Stimulated activated CD4-positive, alpha-beta T cell treated with anti-CD3 and anti-CD28 coated beads, Interleukin-12 subunit alpha, Interleukin-12 subunit beta, amount 100 ng/mL, for 48 hours (primary cell): Measurements from ENCODE around the gene FRMPD1.
"Not testable (repeated sequence)": the region's sequence is repeated elsewhere in the genome, so short reads cannot be mapped to it uniquely, and the experiment has no call there.

Source experiments
- DNase-seq, 3 donors: peaks; one replicate each; pipeline ENCODE4 v3.0.0-alpha.2; 2020; ENCODE audit warnings: low read depth in 2 of 3, low spot score in 1 of 3

The FRMPD1 gene

DNA sequence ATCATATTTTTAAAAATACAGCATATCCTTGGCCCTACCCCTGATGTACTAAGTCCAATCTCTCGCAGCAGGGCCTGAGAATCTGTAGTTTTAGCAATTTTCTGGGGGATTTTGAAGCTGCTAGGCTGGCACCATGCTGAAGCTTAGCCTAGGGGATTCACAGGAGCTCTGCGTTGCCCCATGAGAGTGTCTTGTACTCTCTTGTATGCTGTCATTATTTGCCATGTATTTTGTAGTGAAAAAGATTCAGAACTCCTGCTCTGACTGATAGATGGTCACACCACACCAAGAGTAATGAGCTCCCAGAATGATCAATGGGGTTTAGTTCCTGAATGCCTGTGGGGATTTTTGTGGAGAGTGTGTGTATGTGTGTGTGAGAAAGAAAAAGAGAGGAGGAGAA, 82.2 kb downstream of the FRMPD1 start:
- no peak for DNase-seq

DNA sequence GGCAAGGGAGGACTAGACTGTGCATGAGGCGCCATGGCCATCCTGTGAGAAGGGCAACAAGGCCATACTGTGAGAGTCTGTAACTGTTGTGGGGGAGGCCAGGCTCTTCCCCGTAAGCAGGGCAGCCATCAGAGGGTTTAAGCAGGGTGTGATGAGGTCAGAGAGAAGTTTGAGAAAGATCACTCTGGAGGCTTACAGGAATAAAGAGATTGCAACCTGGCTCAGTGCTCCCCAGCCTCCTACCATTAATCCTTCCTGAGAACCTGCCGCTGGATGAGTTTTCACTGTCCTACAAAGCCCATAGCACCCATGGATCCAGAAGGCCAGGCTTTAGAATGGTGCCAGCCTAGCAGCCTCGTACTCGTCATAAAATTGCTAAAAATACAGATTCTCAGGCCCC, 88.5 kb downstream of the FRMPD1 start:
- DNase-seq, result no peak

DNA sequence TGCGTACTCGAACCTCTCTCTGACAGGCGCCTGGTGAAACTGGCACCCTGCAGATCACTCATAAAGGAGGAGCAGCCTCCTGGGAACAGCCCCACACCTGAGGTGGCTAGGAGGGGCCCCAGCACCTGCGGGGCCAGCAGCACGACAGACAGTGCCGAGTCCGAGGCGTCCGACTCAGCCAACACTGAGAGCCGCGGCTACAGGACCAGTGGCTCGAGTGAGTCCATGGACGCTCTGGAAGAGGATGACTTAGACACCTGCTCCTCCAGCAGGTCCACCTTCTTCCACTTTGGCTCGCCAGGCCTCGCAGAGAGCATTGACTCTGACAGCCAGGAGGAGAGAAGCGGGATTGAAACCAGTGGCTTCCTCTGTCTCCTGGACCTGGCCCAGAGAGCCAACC, 89.4 kb downstream of the FRMPD1 start:
- no peak for DNase-seq

DNA sequence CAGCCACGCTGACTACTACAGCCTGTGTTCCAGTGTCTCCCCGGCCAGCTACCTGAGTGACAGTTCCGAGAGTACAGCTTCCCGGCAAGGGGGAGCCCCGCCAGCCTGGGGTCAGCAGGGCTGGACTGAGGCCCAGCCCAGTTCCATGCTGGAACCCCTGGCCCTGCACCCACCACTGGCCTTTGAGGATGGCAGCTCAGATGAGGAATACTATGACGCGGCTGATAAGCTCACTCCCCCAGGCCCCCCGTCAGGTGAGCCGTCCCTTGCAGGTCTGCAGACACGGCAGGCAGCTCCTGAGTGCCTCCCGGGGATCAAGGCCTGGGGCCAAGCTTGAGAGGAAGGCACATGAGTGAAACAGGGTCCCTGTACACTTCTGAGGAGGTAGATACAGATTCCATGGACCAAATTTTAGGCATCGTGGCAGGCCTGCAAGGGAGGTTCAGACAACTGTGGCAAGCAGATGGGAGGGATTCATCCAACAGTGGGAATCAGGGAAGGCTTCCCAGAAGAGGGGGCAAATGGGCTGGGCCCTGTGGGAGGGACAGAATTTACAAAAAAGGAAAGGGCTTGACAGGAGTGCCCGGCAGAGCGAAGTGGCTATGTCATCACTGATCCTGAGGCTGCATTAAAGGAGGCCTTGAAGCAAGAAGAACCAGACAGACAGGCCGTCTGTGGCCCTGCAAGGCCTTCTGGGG, 90.0 kb downstream of the FRMPD1 start:
- DNase-seq, result no peak

DNA sequence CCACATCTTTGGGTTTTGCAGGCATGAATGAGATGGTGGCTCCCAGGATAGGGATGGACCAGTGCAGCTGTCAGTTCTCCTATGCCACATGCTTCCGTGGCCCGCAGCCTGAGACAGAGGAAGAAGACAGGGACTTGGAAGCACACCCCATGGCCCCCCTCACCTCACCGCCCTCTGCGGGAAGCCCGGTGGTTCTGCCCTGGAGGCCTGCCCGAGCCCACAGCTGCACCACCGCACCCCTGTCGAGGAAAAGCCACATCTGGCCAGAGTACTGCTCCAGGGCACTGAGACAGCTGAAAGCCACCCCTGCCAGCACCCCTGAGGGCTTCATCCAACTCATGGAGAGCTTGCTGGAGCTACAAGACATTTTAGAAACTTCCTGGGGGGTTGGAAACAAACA, 95.2 kb downstream of the FRMPD1 start:
- no peak for DNase-seq

DNA sequence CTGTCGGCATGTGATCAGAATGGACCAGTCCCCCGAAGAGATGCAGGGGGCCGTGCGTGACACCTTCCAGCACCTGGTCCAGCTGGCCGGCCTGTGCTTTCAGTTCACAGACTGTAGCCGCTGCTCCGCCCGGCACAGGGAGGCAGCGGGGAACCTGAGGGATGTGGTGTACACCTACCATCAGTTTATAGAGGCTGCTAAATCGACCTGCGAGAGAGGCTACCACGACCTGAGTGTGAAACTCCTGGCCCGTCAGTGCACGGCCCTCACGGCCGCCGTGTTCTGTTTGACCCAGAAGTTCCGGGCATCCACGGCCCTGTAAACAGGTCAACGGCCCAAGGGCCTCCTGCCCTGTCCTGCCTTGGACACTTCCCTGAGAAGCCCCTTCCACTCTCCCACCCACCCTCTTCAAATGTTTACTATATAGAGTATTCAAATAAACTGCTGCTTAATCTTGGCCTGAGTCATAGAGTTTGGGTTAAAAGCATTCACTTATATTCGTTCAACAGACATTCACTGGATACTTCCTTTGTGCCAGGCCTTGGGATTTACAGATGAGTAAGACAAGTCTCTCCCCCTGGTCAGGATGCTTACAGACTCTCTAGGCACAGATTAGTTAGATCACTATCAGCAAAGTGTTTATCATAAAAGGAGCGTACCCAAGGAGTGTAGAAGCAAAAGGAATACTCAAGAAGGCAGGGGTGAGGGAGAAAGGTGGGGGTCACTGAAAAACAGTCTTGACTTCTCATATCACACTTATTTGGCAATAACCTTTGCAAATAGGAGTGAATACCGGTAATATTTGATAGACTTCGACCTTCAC, 95.9 kb downstream of the FRMPD1 start:
- no peak for DNase-seq

DNA sequence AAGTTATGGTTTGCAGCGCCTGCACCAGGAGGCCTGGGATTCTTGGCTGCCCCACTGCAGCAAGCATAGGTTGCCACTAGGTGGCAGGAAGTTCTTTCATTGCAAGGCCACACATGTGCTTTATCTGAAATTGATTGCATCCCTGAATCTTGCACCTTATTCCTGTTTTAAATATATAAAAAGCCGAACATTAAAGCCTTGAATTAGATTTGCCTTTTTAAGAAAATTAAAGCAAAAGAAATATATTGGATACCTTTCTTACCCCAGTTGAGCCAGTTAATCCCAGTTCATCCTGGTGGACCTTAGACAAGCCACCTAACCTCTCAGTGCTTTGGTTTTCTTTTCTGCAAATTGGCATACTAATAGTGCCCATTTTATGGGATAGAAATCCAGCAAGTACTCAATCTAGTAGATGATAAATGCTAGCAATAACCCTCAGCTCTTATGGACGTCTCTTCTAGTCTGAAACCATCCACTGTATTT, 96.6 kb downstream of the FRMPD1 start:
- peak; percentile 37 to 55 (median 50) for DNase-seq

DNA sequence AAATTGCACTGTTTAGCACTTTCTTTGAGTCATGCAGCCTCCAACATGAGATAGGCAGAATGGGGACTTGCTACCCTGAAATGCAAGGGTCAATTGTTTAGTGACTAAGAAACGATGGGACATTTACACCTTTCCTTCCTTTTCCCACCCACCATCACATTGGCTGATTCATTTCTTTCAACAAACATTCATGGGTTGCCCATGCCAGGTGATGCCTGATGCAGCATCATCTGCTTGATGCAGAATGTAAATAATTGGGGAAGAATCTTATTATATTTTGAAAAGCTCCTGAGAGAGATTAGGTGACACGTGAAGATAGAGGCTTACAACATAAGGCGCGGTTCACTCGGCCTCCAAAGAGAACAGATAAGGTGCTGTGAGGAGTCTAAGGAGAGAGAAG, 98.4 kb downstream of the FRMPD1 start:
- no peak for DNase-seq

DNA sequence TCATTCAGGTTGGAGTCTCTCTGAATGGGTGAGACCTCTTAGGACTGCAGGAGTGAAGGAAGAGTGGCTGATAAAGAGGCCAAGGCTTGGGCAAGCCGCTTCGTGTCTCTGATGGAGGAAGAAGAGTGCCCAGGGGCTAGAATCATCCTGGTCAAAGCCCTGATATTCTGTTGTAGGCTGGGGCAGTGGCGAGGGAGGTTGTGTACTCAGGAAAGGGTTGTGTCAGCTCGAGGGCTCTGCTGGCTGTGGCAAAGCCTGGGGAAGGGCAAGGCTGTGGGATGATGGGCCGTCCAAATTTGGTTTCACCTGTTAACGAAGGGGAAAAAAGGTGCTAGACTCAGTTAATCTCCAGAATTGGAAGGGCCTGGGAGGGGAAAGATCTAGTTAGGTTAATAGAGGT, 100.4 kb downstream of the FRMPD1 start:
- no peak for DNase-seq

DNA sequence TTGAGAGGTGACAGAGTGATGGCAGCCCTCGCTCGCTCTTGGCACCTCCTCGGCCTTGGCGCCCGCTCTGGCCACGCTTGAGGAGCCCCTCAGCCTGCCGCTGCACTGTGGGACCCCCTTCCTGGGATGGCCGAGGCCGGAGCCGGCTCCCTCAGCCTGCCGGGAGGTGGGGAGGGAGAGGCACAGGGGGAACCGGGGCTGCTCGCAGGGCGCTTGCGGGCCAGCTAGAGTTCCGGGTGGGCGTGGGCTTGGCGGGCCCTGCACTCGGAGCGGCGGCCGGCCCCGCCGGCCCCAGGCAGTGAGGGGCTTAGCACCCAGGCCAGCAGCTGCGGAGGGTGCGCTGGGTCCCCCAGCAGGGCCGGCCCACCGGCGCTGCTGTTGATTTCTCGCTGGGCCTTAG, 101.0 kb downstream of the FRMPD1 start:
- not testable (repeated sequence) for DNase-seq

DNA sequence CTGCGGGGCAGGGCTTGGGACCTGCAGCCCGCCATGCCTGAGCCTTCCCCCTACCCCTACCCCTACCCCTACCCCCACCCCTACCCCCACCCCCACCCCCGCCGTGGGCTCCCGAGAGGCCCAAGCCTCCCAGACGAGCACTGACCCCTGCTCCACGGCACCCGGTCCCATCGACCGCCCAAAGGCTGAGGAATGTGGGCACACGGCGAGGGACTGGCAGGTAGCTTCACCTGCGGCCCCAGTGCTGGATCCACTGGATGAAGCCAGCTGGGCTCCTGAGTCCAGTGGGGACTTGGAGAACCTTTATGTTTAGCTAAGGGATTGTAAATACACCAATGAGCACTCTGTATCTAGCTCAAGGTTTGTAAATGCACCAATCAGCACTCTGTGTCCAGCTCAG, 101.4 kb downstream of the FRMPD1 start:
- DNase-seq, result not testable (repeated sequence)

DNA sequence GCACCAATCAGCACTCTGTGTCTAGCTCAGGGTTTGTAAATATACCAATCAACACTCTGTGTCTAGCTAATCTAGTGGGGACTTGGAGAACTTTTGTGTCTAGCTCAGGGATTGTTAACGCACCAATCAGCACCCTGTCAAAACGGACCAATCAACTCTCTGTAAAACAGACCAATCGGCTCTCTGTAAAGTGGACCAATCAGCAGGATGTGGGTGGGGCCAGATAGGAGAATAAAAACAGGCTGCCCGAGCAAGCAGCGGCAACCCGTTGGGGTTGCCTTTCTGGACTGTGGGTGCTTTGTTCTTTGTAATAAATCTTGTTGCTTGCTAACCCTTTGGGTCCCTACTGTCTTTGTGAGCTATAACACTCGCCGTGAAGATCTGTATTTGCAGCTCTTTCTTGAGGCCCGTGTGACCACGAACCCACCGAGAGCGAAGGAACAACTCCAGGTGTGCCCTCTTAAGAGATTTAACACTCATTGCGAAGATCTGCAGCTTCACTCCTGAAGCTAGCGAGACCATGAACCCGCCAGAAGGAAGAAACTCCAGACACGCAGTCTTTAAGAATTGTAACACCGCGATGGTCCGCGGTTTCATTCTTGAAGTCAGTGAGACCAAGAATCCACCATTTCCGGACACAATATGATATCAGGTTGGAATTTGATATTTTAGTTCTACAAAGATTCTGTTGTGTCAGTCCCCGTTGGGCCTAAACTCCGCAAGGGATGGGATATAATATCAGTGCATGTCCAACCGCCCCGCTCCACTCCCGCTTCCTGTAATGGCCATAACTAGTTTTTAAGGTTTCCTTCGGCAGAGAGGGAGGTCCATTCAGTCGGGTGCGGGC, 102.1 kb downstream of the FRMPD1 start:
- peak in 2 of 3 donors; percentile 10 to 21 for DNase-seq

DNA sequence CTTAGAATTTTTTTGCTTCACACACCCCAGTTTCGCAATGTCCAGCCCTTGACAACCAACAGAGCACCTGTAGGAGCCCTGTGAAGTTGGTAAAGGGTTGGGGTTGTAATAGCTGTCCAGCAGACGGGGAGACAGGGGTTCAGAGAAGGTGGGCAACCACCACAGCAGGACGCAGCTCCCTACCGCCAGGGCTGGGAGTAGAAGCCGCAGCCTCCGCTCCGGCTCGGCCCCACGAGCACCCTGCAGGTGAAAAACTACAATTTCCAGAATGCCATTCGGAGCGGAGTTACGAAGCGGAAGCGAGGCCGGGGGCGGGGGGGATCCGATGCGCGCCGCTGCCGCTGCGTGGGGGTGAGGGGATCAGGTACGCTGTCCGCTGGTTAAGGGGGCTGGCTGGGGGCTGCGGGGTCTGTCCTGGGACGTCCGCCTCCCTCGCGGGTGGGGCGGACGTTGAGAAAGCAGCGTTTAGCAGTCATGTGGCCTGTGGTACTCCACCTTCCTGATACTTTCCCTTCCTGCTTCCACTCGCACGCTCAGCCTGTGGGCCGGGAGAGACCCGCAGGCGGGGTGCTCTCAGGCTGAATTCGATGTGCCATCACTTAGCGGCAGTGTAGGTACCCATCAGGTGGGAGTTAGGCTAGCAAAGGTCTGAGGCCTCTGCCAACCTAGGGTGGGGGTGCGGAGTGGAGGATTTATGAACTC, 102.9 kb downstream of the FRMPD1 start, which contains the start of gene TRMT10B:
TSS of gene TRMT10B (plus strand) at position 317 of the 702 bp plus-strand sequence. CDS start 8,127 bp downstream, outside the sequence.
- peak; percentile 39 to 64 (median 60) for DNase-seq

DNA sequence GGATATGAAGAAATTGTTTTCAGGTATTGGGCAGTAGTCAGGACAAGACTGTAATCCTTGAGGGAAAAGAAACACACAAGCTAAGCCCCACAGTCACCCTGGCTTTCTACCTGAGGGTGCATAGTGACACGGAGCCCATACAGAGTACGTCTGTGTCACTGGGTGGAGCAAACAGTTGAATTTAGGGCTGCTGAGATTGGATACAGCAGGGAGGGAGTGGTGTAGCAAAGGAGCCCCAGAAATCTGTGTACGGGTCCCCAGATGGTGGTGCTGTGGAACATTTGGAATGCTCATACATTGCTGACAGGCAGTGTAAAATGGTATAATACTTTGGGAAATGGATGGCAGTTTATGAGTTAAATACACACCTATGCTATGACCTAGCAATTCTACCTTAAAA, 108.0 kb downstream of the FRMPD1 start:
- DNase-seq, result no peak

DNA sequence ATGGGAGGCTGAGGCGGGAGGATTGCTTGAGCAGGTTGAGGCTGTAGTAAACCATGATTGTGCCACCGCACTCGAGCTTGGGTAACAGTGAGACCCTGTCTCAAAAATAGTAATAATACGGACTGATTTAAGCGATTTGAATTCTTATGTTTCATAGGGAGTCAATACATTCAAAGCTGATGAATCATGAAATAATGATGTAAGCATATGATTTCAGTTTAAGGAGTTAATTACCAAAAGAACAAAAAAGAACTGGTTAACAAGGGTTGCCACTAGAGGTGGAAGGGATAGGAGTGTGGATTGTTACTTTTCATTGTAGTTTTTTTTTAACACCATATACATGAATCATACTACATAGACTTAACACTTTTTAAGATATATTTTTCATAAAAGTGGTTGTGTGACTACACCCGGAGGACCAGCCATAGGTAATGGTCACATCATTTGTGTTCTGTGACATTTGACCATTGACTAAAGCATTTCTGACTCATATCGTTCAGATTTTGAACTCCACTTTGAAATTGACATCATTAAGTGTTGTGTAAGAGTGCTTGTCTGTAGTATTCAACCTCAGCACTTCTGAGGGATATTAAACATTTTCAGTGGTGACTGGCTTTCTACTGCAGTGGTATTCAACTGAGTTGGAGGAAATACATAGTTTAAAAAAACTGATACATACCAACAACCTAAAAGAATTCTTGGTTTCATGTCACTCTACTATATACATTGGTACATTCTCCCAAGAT, 109.8 kb downstream of the FRMPD1 start:
- DNase-seq, result no peak

DNA sequence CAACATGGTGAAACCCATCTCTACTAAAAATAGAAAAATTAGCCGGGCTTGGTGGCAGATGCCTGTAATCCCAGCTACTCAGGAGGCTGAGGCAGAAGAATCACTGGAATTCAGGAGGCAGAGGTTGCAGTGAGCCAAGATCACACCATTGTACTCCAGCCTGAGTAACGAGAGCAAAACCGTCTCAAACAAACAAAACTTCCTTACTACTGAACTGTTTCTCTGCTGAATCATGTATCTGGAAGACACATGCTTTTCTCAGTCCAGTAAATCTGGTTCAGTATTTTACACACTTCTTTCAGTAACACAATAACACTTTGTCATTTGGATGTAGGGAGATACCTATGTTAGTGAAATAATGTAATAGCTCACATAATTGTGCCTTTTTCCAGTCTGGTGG, 110.8 kb downstream of the FRMPD1 start:
- DNase-seq, result no peak

DNA sequence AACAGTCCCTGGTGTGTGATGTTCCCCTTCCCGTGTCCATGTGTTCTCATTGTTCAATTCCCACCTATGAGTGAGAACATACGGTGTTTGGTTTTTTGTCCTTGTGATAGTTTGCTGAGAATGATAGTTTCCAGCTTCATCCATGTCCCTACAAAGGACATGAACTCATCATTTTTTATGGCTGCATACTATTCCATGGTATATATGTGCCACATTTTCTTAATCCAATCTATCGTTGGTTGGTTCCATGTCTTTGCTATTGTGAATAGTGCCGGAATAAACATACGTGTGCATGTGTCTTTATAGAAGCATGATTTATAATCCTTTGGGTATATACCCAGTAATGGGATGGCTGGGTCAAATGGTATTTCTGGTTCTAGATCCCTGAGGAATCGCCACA, 114.5 kb downstream of the FRMPD1 start:
- not testable (repeated sequence) for DNase-seq

DNA sequence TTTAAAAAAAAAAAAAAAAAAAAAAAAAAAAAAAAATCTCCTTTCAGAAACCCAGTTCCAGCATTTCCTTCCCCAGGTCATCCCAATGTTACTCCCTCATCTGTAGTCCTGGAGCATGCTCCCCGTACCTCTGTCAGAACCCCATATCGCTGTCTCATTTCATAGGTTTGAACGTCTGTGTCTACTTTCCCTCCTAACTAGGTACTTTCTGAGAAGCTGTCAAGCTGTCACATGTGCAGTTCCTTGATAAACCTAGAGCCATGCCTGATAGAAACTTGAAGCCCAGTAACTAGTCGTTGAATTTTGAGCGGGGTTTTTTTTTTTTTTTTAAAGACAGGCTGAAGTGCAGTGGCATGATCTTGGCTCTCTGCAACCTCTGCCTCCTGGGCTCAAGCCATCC, 118.6 kb downstream of the FRMPD1 start:
- DNase-seq, result no peak

DNA sequence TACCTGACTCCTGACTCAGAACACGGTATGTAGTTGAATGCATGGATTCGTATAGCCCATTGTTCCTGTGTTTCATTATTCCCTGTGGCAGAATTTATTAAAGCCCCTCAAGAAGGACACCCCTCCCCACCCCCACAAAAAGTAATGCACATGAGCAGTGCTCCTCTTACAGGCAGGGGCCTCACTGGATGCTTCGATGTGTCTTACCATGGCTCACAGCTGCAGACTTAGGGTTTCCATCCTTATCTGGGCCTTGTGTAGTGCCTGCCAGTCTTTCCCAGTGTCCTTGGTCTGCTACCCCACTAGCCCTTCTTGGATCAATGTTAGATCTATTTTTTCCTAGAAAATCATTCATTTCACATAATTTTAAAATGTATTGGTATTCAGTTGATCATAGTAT, 119.2 kb downstream of the FRMPD1 start:
- DNase-seq, result no peak
